GM21825 (cell line): ENCODE results near the gene NCEH1.

Experiments used
- ATAC-seq: cut with Tn5 transposase; IDR thresholded peaks from one replicate; pipeline ENCODE4 v1.9.1; 2021; ENCODE audit warnings: mild to moderate bottlenecking, moderate library complexity; ENCODE audit not compliant: unreplicated experiment

Gene NCEH1

DNA sequence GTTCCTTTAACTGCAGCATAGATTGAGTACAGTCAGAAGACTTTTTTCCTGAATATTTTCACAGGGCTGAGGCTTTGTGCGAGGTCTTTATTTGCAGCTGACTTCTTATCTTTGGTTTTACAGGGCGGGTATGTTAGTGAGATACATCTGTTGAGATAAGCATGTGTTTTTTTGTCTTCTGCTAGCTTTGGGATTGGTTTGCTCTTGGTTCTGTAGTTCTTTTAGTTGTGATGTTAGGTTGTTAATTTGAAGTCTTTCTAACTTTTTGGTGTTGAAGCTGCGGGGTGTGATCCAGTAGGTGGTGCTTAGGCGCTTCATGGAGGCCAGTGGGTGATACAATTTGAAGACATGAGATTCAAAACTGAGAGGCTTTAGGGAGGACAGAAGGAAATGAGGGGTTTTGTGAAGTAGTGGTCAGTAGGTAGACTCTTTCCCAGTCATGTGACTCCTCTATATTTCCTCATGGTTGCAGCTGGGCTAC is 119.7 kb downstream of the NCEH1 start:
- ATAC-seq, result no peak

- ATAC-seq, result no peak
Measured at GRCh38 chr3:172586436-172586835, 124.4 kb downstream of the NCEH1 start.

DNA sequence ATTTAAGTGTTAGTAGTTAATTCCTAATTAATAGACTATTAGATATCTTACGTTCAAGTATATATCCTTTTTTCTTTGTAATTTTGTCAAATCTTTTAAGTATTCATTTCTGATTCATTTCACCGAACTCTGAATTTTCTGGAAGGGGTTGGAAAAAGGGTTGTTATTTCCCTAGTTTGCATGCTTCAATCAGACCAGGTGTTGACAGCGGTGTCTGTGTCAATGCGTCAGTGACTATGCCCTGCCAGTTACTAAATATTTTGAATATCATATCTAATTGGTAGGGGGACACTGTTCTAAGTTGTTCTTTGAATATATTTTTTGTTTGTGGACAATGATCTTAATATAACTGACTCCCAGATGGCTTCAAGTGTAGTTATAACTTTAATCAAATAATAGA is 124.9 kb downstream of the NCEH1 start:
- ATAC-seq, result no peak

- ATAC-seq, result no peak
Measured at GRCh38 chr3:172582712-172583111, 128.2 kb downstream of the NCEH1 start.

DNA sequence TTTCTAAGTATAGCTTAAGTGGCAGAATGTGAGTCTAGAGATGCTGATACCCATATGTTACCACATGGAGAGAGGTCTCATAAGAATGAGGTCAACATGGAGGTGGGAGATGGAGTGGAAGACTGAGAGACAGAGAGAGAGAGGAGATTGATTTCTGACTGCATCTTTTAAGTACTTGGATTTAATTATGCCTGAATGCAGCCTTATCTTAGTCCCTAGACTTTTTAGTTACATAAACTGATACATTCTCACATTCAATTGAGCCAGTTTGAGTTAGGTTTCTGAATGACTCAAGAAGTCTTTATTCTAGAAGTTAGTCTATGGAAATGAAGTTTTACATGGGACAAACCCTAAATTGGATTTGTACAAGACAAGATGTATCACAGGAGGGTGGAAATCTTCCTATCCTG is 129.1 kb downstream of the NCEH1 start:
- no peak for ATAC-seq

- ATAC-seq, result peak; percentile 71
Measured at GRCh38 chr3:172580680-172581401, 130.0 kb downstream of the NCEH1 start.
